Fibroblast of mammary gland (primary cell): ENCODE measurements around the gene PXDC1.

Experiments
- DNase-seq: peaks from one replicate; pipeline ENCODE4 v3.0.0-alpha.2; 2010; ENCODE audit warnings: low read depth
- H3K4me3 ChIP-seq: 2 replicates; pipeline ENCODE4 v1.5.1; 2011; ENCODE audit warnings: low read depth, mild to moderate bottlenecking, low read length, moderate library complexity; ENCODE audit not compliant: control insufficient read depth
- TF ChIP-seq, protein P1 (sequence below): conservative IDR thresholded peaks from 2 replicates; pipeline ENCODE4 v1.5.1; 2011; ENCODE audit warnings: low read depth, low read length, inconsistent platforms; ENCODE audit not compliant: control insufficient read depth, insufficient read depth

PXDC1 gene

GRCh38 chr6:3714768-3715167, 36.7 kb downstream of the PXDC1 start:
- no peak for DNase-seq
- H3K4me3 ChIP-seq = no peak overlapping the region
- TF ChIP-seq, protein P1, sequence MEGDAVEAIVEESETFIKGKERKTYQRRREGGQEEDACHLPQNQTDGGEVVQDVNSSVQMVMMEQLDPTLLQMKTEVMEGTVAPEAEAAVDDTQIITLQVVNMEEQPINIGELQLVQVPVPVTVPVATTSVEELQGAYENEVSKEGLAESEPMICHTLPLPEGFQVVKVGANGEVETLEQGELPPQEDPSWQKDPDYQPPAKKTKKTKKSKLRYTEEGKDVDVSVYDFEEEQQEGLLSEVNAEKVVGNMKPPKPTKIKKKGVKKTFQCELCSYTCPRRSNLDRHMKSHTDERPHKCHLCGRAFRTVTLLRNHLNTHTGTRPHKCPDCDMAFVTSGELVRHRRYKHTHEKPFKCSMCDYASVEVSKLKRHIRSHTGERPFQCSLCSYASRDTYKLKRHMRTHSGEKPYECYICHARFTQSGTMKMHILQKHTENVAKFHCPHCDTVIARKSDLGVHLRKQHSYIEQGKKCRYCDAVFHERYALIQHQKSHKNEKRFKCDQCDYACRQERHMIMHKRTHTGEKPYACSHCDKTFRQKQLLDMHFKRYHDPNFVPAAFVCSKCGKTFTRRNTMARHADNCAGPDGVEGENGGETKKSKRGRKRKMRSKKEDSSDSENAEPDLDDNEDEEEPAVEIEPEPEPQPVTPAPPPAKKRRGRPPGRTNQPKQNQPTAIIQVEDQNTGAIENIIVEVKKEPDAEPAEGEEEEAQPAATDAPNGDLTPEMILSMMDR = no peak

DNA sequence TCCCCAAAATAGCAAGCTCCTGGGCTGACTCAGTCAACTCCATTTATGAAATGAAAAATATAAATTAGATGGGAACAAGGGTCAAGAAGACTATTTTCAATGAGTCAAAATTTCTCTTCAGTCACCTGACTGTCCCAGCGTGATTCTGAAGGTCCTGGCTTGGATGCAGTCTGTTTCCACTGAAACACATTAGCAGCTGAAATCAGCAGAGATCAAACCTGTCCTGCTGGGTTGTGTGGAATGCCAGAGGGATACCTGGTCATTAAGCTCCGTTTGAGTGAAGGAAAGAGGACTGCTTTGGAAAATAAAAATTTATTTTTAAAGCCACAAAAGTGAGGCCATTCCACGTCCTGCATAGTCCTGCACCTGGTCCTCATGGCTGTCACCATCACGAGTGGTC, 37.4 kb downstream of the PXDC1 start:
- DNase-seq = no peak
- TF ChIP-seq, protein P1 = no peak
- no peak overlapping the region for H3K4me3 ChIP-seq

DNA sequence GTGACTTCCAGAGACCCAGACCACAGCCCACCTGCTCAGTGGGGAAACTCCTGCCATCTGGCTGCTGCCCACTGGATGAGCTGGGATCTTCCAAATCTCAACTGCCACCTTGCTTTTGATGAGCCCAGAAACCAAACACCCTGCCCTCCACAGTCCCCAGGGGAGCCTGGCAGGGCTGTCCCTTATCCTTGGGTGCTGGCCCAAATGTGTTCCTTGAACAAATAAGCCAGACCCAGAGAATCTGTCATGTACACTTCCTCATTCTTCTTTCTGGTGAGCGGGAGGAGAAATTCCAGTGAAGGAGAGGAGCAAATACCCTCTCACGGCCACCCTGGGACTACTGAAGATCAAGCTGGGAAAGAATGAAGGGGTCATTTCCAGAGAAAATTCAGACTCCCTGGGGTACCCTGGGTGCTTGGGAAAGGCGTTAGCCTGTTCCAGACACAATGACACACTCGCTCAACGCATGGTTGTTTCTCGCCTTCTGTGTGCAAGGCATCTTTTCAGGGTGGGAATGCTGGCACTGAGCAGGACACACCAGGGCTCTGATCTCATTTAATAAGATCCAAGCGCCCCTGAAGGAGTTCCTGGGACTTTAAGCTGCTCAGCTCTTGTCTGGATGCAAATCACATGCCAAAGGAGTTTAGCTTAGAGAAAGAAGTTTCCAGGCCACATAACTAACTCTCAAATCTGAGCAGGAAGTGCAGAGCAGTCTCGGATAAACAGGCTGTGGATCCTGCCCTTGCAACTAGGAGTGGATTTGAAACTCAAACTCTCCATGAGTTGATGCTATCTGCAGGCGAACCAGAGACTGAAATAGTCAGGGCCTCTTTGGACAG, 38.5 kb downstream of the PXDC1 start:
- H3K4me3 ChIP-seq = no peak overlapping the region
- DNase-seq = no peak
- TF ChIP-seq, protein P1 = no peak

GRCh38 chr6:3711776-3712175, 39.7 kb downstream of the PXDC1 start:
- TF ChIP-seq, protein P1 = no peak
- DNase-seq = no peak
- no peak overlapping the region for H3K4me3 ChIP-seq

DNA sequence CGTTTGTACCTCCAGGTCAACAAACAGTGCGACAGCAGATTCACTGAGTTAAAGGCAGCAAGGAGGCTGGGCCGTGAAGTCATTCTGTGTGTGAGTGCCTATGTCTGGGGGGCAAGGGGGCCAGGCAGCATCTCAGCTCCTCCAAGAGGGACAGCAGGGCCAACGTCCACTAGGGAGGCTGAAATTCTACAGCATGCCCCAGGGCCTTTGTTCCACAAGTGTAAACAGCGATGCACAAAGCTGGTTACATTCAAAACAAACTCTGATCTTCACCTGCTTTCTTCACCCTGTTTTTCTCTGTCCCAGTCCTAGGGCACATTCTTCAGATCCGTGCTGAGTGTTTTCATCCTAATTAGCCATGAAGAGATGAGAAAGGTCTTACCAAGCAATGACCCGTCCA, 41.1 kb downstream of the PXDC1 start:
- no peak overlapping the region for H3K4me3 ChIP-seq
- TF ChIP-seq, protein P1 = no peak
- no peak for DNase-seq

DNA sequence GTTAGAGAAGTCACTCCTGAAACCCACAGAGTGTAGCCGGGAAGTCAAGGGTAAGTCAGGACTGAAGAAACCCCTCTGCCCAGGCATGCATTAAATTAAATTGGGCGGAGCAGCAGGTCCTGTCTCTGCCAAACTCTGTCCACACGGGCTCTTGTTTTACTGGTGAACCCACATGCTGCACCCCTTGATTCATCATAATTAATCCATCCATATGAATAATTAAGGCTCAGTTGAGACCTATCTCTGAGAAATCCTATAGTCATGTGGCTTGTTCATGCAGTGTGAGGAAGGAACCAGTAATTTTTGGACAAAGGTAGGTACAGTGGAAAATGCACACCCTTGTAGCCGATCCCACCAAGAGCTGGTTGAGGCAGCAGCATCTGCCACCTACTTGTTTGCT, 43.0 kb downstream of the PXDC1 start:
- no peak overlapping the region for H3K4me3 ChIP-seq
- no peak for DNase-seq

More for the DNA sequence above, 43.0 kb downstream of the PXDC1 start:
- TF ChIP-seq, protein P1 = no peak
